GM04503 (cell line): ENCODE data around the gene CDKN2C.
"Not testable (repeated sequence)": the region's sequence is repeated elsewhere in the genome, so short reads cannot be mapped to it uniquely, and the experiment has no call there.

Experiments
- DNase-seq: peaks from one replicate; pipeline ENCODE4 v3.0.0-alpha.2; 2012; ENCODE audit warnings: low read depth

The CDKN2C gene

DNA sequence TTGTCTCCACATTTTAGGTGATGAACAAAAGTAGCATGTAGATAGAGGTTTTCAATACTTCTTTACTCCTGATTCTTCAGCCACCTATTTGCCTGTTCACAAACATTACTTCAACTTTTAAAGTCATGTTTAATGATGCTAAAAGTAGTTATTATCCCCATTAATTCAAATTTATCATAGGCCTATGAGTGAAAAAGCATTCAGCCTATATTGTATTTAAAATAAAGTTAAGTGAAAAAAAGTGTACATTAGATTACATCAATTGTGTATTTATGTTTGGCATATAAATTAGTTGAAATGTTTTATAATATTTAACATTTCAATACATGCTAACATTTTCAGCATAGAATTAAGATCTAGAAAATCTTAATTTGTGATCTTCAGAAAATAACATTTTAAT, 10.5 kb downstream of the CDKN2C start:
- DNase-seq: no peak

DNA sequence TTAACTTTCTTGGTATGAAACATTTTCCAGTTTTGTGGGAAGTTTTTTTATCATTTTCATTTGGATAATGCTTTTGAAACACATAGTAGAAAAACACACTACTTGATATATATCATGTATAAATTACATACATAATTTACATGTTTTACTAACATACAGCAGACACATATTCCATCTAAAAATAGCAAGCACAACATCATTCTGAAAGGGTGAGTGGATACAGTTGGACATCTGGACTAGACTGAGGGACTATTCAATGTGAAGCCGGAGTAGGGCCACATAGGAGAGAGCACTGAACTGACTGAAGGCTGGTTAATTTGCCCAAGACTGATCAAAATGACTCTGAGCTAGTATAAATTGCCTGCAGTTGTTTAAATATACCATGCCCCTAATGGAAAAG, 11.7 kb downstream of the CDKN2C start:
- no peak for DNase-seq

DNA sequence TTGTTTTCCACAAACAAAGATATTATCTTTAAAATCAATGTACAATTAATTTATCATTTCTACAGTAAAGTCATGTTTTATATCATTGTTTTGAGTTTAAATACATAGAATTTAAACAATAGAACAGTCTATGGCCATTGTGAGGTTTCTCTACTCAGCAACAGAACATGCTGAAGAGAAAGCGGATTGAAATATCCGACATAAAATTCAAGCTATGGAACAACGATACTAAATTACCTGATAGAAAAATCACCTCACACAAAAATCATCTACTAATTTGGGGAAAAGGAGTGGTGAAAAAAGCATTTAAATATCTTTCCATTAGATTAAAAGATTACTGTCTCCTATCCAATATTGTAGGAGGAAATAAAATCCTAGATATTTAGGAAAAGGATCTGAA, 12.6 kb downstream of the CDKN2C start:
- DNase-seq: no peak

GRCh38 chr1:50983219-50983802, 13.3 kb downstream of the CDKN2C start:
- DNase-seq: no peak

GRCh38 chr1:50985094-50985493, 15.0 kb downstream of the CDKN2C start:
- DNase-seq: no peak

DNA sequence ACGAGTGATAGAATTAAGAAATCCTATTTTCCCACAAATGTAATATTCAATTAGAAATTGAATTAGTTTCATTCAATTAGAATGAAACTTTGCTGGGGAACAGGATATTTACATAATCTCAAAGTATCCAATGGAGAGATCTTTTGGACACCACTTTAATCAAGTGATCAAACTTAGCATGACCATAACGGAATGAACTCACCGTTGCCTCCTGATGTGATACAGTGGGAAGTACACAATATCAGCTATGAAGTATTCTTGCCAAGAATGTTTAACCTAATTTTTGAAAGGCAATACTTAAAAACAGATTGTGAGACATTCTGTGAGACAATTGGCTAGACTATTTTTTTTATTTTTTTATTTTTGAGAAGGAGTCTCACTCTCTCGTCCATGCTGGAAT, 16.6 kb downstream of the CDKN2C start:
- DNase-seq: no peak

- no peak for DNase-seq
Observed at GRCh38 chr1:50989694-50990093, 19.6 kb downstream of the CDKN2C start.

GRCh38 chr1:50992532-50993318, 22.7 kb downstream of the CDKN2C start:
- no peak for DNase-seq

DNA sequence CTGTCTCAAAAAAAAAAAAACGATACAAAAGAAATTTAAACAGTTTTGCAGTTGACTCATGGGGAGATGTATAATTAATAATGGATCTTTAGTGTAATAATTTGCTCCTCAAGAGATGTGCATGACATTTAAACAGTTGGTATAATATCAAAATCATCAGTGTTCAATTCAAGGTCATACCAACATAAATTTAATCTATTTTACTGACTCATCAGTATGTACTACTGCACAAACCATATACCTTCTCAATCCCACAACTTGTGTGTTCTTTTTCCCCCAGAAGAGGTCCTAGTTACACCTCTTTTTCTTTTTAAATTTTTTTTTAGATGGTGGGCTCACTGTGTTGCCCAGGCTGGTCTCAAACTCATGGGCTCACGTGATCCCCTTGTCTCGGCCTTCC, 23.6 kb downstream of the CDKN2C start:
- DNase-seq: no peak

- DNase-seq: no peak
Observed at GRCh38 chr1:50994997-50995396, 25.0 kb downstream of the CDKN2C start.

DNA sequence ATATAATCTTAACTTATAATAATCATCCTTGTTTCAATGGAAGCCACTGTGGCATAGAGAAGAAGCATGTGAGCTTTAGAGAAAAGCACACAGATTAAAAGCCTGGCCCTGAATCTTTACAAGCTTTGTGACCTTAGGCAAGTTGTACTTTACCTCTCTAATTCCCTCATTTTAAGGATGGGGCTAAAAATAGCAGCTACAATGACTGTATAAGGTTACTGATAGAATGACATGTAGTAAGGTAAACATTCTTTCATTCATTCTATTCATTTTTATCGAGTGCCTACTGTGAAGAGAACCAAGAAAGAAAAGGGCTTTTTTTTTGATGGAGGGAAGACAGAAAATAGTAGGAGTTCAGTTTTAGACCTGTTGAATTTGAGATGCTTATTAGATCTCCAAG, 25.6 kb downstream of the CDKN2C start:
- no peak for DNase-seq

DNA sequence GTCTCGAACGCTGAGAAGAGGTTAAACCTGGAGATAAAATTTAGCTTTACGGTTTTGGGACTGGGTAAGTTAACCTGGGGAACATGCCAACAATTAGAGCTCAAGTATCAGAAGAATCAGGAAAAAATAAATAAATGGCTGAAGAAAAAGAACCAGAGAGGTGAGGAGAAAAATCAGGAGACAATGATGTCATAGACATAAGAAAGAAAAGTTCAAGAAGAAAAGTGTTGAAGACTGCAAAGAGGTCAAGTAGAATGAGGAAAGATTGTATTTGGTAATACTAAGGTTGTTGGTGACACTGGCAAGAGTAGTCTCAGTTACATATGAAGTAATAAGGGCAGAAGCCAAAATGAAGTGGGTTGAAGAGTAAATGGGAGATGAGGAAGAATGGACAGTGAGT, 26.0 kb downstream of the CDKN2C start:
- DNase-seq: no peak

DNA sequence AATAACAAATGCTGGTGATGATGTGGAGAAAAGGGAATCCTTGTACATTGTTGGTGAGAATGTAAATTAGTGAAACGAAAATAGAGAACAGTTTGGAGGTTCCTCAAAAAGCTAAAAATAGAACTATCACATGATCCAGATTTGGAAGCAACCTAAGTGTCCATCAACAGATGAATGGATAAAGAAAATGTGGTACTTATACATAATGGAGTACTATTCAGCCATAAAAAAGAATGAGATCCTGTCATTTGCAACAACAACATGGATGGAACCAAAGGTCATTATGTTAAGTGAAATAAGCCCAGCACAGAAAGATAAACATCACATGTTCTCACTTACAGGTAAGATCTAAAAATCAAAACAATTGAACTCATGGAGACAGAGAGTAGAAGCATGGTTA, 29.3 kb downstream of the CDKN2C start:
- DNase-seq: not testable (repeated sequence)

GRCh38 chr1:51000160-51000559, 30.1 kb downstream of the CDKN2C start:
- no peak for DNase-seq

DNA sequence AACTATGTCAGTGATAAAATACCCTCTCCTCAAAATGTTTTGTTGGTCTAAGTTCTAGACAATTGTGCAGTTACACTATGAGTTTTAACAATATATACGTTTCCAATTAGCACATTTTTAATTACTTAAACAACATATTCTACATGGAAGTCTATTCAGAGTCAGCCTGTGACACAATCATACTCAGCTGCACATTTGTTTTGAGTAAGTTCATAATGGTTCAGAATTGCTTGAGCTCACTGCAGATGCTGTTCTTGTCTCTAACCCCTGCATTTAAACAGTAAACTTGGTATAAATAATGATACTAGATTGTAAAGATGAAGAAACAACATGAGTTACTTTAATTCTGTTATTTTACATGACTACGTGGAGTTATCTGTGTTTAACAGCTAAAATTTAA, 30.6 kb downstream of the CDKN2C start:
- no peak for DNase-seq

- no peak for DNase-seq
Observed at GRCh38 chr1:51002516-51002915, 32.5 kb downstream of the CDKN2C start.

- not testable (repeated sequence) for DNase-seq
Observed at GRCh38 chr1:51005549-51005948, 35.5 kb downstream of the CDKN2C start.

- no peak for DNase-seq
Observed at GRCh38 chr1:51009381-51009780, 39.3 kb downstream of the CDKN2C start.

- DNase-seq: no peak
Observed at GRCh38 chr1:51014878-51015277, 44.8 kb downstream of the CDKN2C start.

DNA sequence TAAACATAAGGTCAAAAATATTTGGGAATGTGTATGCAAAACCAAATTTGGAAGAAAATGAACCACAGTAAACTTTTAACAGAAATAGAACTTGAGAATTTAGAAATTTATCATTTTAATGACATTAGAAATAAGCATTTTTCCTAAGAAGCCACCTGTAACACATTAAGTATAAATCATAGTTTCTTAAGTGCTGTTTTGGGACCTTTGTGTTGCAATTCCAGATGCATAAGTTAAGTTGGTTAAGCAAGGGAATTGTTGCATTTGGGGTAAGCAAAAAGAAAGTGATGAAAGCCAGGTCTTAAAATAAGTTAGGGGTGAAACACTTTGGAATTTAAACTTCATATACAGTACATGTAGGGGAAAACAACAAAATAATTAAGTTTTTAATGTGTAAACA, 49.8 kb downstream of the CDKN2C start:
- peak; percentile 31 for DNase-seq
